GM19043 (cell line): Measurements from ENCODE around the gene ASIC3.

Source experiments
- ATAC-seq: cut with Tn5 transposase; IDR thresholded peaks from one replicate; pipeline ENCODE4 v1.9.1; 2021; ENCODE audit warnings: low read depth; ENCODE audit not compliant: unreplicated experiment

ASIC3 gene

GRCh38 chr7:151069841-151070573, 21.7 kb downstream of the ASIC3 start:
- ATAC-seq, result no peak

GRCh38 chr7:151070574-151070960, 22.2 kb downstream of the ASIC3 start:
- no peak for ATAC-seq

GRCh38 chr7:151071032-151071866, 22.9 kb downstream of the ASIC3 start:
- ATAC-seq, result no peak

- no peak for ATAC-seq
Measured at GRCh38 chr7:151073990-151074389, 25.7 kb downstream of the ASIC3 start.

- no peak for ATAC-seq
Measured at GRCh38 chr7:151074817-151075661, 26.7 kb downstream of the ASIC3 start.

- no peak for ATAC-seq
Measured at GRCh38 chr7:151075662-151075971, 27.3 kb downstream of the ASIC3 start.

GRCh38 chr7:151075978-151076426, 27.7 kb downstream of the ASIC3 start:
- ATAC-seq, result no peak

- no peak for ATAC-seq
Measured at GRCh38 chr7:151076863-151077704, 28.8 kb downstream of the ASIC3 start.

GRCh38 chr7:151077705-151078232, 29.4 kb downstream of the ASIC3 start:
- ATAC-seq, result no peak

GRCh38 chr7:151078233-151079040, 30.1 kb downstream of the ASIC3 start:
- ATAC-seq, result no peak

- ATAC-seq, result no peak
Measured at GRCh38 chr7:151079199-151079910, 31.0 kb downstream of the ASIC3 start.

GRCh38 chr7:151080067-151080521, 31.8 kb downstream of the ASIC3 start:
- no peak for ATAC-seq

- peak; percentile 74 for ATAC-seq
Measured at GRCh38 chr7:151080522-151081169, 32.3 kb downstream of the ASIC3 start, which contains the start of gene FASTK. Gene FASTK, minus strand, starts transcription at chr7:151080809. Its CDS starts 43 bp downstream, at chr7:151080766.

- no peak for ATAC-seq
Measured at GRCh38 chr7:151081170-151082101, 33.1 kb downstream of the ASIC3 start.

- ATAC-seq, result no peak
Measured at GRCh38 chr7:151082141-151083070, 34.1 kb downstream of the ASIC3 start.
